UCSD-AML1 (cell line): ENCODE data around the gene ARHGAP22.
A peak's percentile ranks its signal among the peaks of the same experiment; 100 is the strongest.

Experiments
- DNase-seq: peaks from one replicate; lab custom pipeline; 2025; ENCODE audit not compliant: unreplicated experiment; lab: John Stamatoyannopoulos, UW

Gene ARHGAP22

GRCh38 chr10:48590945-48591344 is 13.9 kb downstream of the ARHGAP22 start:
- DNase-seq, result no peak

DNA sequence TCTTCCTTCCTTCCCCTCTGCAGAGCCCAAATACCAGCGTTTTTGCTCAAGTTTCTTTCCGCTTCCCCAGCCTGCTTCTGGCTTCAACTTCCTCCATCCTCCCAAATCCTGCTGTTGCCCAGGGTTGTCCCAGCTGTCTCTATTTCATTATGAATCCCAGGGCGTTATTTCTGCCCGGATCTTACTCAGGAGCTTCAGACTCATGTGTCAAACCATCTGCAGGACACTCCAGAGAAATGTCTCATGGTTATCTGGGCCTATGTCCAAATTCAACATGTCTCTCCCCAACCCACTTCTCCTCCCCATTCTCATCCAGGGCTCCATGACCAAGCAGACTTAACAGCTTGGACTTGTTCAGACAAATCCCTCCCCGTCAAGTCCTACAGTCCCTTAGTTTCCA is 15.6 kb downstream of the ARHGAP22 start:
- no peak for DNase-seq

GRCh38 chr10:48587819-48588218 is 17.1 kb downstream of the ARHGAP22 start:
- DNase-seq, result no peak

- no peak for DNase-seq
Observed at GRCh38 chr10:48587101-48587500, 17.8 kb downstream of the ARHGAP22 start.

DNA sequence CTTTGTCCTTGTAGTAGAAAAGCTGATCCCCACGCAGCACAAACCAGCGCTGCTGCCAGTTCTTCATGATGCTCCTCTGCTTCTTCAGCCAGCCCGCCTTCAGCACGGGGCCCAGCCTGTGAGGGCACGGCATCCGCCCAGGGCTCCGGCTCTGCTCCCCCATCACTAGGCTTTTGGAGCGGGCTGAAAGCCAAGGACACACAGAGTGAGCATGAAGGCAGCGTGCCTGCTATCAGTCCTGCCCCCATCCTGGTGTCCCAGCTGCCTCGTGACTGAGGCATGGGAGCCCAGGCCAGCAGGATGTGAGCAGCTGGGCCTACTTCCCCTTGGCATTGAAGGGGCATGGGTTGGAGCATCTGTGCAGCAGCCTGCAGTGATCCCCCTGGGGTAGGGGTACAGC is 21.9 kb downstream of the ARHGAP22 start:
- no peak for DNase-seq

DNA sequence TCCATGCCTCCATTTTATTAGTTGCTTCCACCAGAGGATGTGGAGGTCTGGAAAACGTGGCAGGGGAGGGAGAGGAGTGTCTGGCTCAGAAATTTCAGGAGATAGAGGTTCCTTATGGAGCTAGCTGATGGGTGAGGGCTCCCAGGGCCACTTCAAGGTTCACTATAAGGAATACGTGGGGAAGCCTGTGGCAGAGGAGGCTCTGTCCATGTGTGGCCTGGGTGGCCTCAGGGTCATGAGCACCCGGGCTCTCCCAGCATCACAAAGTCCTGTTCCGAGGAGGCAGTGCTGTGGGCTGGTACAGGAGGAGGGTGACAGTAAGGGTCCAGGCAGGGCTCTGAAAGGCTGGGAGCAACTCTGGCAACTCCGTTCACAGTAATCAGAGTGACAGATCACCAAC is 24.6 kb downstream of the ARHGAP22 start:
- DNase-seq, result no peak

DNA sequence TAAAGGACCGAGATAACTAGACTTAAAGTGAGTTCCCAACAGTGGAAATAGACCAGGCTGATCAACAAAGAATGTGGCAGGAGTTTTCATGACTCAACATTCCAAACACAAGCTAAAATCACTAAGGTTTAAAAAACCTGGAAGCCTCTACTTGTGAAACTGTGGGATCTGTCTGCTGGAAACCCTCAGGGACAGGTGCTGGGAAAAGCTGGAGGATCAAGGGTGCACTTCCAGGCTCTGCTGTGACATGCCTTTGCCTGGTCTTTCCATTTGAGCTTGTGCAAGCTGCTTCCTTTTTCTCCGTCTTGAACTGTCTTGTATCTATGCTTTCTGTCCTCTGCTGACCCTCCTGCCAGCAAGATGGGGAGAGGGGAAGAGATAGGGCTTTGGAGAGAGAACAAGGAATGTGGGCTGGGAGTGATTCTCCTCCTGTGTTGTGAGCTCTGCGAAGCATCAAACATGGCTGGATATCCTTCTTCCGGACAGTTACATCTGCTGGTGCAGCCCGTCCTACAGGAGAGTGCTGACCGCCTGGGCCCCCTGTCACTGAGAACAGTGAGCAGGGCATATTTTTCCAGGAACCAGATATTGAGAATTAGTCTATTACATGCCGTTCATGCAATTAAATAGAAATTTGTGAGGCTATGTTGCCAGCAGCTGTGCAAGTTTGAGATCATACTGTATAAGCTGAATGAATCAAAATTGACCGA is 25.5 kb downstream of the ARHGAP22 start:
- DNase-seq, result no peak

GRCh38 chr10:48577158-48577557 is 27.7 kb downstream of the ARHGAP22 start:
- peak; percentile 65 for DNase-seq

GRCh38 chr10:48576501-48576900 is 28.4 kb downstream of the ARHGAP22 start:
- no peak for DNase-seq

DNA sequence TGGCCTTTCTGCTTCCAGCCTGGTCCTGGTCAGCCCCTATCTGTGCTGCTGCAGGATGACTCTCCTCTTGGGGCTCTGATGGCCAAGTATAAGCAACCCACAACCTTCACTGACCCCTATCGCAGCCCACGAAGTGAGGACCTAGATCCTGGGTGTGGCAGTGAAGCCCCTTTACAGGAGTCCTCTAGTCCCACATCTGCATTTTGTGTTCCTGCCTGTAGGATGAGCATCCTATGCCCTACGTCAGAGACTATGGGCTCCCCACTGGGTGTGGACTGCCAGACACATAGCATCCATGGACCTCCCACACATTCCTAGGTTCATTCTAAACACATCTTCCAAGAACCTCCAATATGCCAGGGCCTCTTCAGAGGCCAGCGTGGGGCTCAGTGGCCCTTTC is 29.0 kb downstream of the ARHGAP22 start:
- DNase-seq, result no peak

DNA sequence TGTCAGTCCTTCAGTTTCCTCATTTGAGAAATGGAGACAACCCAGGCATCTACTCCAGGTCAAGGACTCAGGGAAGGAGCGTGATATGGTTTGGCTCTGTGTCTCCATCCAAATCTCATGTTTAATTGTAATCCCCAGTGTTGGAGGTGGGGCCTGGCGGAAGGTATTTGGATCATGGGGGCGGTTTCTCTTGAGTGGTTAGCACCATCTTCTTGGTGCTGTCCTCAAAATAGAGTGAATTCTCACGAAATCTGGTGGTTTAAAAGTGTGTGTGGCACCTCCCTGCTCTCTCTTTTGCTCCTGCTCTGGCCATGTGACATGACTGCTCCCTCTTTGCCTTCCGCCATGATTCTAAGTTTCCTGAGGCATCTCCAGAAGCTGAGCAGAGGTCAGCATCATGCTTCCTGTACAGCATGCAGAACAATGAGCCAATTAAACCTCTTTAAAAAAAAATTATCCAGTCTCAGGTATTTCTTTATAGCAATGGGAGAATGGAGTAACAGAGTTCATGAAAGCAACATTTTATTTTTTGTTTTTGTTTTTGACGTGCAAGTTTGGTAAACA is 30.0 kb downstream of the ARHGAP22 start:
- DNase-seq, result no peak

DNA sequence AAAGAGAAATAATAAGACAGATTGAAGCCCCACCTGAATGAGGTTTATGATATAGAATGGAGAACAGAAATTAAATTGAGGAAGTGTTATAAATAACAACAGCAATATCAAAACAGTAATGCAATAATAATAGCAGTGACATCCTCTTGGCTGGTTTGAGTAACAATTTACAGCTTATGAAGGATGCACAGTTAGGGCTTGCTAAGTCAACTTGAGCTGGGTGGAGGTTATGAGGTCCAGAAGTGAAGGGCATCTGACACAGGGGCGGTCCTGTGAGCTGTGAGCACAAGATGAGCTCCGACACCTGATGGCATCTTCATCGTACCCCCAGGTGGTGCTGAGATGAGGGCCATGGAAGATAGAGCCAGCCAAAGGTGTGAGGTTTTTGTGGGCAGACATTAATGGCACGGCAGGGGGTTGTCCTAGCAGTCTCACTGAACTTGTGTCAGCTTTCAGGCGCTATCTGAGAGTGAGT is 30.5 kb downstream of the ARHGAP22 start:
- DNase-seq, result no peak

GRCh38 chr10:48573045-48573444 is 31.8 kb downstream of the ARHGAP22 start:
- no peak for DNase-seq

DNA sequence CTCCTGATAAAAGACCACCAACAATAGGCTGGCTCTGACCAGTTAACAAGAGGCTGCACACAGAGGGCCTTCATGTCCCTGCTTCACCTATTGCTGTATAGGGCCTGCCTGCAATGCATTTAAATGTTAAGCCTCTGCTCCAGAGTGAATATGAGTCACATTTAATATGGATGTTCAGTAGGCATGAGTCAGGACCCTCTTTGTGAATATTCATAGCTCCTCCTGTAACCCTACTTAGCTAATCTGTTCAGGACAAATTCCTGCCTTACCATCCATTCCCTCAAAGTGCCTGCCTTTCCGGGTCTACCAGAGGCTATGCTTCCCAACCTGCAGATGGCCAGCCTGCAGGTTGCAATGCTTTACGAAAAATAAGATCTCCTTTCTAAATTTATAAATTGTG is 32.5 kb downstream of the ARHGAP22 start:
- DNase-seq, result no peak

DNA sequence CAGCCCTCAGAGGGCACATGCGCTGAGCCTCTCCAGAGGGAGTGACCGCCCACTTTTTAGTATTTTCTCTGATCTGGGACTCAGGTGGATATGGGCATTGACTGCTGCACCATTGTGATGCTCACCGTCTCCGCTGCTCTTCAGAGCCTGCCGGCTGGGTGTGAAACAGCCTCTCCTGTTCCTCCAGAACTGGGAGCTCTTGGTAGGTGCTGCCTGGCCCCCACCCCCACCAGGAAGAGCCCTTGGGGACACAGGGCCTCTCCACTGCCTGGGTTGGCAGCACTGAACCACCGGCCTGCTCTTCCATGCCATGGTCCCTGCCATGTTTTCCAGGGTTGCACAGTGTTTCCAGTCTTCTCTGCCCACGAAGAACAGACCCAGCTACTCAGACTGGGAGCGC is 36.3 kb downstream of the ARHGAP22 start:
- DNase-seq, result no peak

DNA sequence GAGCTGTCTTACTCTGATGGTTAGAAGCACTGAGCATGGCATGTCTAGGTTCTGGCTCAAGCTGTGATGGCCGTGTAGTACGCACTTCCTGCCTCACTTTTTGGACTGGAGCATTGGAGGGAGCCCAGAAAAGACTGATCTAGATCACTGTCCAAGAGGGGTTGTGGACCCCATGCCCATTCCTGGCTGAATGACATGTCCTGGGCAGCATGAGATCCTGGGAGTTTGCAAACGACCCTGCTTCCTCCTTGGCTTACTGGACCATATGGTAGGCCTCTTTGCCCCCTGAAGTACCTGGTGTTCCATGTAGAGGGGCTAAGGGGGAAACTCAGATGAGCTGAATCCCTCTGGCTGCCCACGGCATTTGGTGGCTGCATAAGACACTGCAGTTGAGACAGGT is 36.7 kb downstream of the ARHGAP22 start:
- no peak for DNase-seq

DNA sequence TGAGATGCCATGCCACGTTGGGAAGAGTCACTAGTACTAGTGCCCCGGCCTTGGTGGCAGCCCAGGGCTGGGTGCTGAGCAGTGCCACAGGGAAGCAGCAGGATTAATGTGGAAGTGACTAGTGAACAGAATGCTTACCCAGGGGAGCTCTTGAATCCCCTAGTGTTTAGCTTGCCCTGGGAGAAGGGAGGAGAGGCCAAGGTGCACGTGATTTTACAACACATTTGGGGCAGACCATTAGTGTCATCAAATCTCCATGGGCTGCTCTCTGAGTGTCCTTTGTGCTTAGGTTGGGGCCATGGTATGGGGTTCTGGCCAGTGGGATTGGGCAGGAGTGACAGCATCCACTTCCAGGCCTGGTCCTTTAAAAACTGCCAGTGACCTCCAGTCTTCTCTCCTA is 37.5 kb downstream of the ARHGAP22 start:
- no peak for DNase-seq

DNA sequence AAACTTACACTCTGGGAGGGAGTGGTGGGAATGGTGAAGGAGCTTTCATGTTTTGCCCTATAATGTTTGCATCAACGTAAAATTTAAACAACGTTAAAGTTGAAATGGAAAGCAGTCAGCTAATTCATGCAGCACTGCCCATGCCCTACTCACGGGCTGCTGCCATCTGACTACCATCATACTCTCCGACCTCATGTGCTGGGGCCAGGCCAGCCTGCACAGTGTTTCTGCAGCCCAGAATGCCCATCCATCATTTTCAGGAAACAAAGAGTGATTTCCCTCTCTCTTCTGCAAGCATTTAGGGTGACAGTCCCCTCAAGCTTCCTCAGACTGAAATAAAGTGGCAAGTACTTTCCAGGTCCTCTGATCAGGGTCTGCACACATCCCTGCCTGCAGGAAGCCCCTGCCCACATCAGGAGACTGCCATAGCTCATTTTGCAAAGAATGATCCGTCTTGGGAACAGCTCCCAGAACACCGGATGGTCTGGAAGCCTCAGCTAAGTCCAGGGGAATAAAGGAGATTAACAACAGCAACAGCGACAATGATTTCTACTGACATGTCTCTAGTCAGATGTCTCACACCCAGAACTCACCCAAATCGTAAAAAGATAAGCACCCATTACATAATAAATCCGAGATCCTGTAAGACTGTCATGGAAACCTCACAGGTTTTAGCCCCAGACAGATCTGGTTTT is 40.3 kb downstream of the ARHGAP22 start:
- DNase-seq, result peak; percentile 54

DNA sequence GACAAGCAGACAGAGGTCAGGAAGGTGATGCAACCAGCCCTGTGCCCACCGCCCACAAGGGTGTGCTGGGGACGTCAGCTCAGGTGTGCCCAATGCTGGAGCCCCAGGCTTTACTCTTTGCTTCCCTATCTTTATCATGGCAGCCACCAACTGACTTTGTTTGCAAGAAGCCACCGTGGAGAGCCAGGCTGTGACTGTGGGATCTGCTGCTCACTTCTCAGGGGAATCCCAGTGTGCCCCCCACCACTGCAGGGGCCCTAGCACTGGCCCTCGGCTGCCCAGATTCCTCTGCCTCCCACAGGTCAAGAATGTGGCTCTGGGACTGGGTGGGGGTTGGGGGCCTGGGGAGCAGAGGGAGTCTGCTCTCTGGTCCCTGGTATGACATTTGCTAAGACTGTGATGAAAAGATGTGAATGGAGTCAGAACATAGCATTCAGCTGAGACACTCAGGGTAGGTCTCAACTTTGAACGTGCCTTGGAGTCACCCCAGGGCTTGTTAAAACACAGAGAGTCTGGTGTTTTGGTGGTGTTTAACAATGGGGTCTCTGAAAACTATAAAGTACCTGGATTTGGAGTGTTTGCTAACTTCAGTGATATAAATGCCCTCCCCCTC is 47.3 kb downstream of the ARHGAP22 start:
- DNase-seq, result no peak

DNA sequence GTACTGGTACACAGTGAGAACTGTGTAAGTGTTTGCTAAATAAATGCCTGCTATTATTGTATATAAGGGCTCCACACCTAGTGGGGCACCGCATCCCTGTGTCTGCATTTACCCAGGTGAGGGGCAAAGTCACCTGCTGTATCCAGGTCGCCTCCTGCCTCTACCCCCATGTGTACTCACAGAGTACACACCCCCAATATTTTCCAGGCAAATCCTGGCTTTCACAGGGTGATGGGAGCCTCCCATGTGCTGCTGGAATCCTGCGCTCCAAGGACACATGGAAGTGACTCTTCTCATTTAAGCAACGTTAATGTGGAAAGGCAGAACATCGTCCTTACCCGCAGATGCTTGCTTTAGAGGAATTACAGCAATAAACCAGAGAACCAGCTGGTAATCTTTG is 48.2 kb downstream of the ARHGAP22 start:
- DNase-seq, result no peak

- no peak for DNase-seq
Observed at GRCh38 chr10:48556065-48556464, 48.8 kb downstream of the ARHGAP22 start.
